DMS79 treated with DMSO at 0.1 percent for 48 hours (cell line): ENCODE data around the gene NRXN2.

Source experiments
- DNase-seq: peaks from one replicate; lab custom pipeline; 2025; lab: John Stamatoyannopoulos, UW

Gene NRXN2

DNA sequence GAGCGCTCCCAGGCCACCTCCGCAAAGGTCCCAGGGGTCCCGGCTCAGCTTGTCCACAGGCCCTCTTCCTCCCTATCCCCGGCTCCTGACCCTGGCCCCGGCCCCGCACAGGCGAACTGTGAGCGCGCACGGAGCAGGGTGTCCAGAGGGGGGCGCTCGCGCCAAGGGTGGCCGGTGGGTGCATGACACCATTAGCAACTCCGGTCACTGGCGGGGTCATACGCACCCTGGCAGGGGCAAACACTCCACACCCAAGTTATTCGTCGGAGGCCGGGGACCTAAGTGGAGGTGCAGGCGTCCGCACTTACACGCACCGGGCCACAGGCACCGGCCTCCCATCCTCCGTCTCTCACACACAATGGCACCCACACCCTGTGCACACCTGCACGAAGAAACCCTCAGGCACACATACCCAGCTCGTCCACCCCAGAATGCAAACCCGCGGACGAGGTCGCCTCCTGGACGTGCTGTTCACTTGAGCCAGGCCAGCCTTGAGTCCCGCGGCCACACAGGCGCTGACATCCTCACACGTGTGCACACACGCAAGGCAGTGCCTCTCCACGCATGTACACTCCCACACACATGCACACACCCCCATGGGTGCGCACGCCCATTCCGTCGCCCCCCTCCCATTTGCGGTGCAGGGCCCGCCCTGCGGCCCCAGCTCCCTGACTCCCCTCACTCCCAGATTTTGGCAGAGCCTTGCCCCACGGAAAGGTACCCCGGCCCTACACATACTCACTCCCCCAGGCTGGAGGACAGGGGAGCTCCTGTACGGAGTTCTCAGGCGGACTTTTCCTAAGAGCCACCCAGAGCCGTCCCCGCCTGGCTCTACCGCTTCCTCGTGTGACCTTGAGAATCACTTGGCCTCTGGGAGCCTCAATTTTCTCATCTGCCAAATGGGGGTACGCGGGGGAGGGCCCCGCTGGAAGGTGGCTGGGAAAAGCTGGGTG is 20.9 kb upstream of the NRXN2 start, which contains the start of gene RASGRP2:
Gene RASGRP2 (minus strand): TSS at position 552 of the 953 bp plus-strand sequence. CDS start 1,276 bp downstream, outside the sequence.
- no peak for DNase-seq

DNA sequence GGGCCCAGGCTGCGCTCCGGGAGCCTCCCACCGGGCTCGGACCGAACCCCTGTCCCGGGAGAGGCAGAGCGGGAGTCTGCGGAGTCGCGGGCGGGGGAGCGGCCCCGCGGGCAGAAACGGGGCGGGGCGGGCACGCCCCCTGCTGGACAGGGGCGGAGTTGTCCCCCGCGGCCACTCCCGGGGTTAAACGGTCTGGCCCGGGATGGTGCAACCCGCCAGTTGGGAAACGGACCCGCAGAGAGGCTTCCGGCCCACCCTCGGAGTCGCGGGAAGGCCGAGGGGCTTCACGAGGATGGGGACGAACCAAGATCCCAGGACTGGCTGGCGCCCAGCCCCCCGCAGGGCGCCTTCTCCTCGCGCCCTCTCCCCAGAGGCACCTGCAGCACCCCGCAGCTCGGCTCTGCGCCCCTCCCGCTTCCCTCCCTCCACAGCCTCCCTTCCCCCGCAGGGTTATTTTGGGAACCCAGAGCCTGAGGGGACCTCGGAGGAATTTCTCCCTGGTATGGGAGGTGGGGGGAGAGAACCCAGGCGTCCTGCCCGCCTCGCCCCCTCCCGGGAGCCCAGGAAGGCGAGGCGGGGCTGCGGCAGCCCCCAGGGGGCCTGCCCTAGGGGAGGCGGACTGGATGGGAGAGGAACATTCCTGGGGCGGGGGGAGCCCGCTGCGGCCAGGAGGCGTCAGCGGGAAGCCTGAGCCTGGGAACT is 20.0 kb upstream of the NRXN2 start:
- no peak for DNase-seq

- DNase-seq: peak; percentile 7
Measured at GRCh38 chr11:64742087-64742888, 19.3 kb upstream of the NRXN2 start.

GRCh38 chr11:64741375-64742086 is 18.5 kb upstream of the NRXN2 start:
- no peak for DNase-seq

DNA sequence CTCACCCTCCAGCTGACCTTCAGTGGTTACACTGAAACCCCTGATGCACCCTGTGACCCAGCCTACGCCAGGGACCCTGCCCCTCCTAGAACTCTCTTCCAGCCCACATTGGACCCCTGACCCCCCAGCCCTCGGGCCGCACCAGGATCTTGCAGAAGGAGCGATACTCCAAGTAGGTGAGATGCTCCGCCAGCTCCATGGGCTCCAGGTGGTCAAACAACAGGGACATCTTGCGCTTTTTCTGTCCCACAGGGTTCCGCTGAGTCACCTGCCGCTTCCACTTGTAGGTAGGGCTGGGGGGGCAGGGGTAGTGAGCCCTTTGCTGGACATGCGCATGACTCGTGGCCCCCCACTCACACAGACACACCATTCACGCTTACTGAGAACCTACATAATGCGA is 16.9 kb upstream of the NRXN2 start:
- no peak for DNase-seq

DNA sequence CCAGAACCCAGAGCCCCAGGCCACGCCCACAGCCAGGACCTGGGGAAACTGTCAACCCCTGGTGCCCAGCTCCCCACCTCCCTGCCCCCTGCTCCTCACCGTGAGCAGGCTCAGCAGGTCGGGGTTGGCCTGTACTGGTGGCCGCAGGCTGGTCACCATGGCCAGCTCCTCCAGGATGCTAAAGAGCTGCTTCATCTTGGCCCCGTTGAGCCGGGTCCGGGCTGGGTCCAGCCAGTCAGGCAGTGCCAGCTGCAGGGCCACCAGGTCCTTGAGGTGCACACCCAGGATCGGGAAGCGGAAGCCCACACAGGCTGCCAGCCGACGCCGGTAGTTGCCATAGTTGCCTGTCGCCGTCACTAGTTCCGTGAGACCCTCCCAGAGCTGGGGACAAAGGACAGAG is 13.7 kb upstream of the NRXN2 start:
- no peak for DNase-seq

- DNase-seq: no peak
Measured at GRCh38 chr11:64735725-64736259, 12.8 kb upstream of the NRXN2 start.

DNA sequence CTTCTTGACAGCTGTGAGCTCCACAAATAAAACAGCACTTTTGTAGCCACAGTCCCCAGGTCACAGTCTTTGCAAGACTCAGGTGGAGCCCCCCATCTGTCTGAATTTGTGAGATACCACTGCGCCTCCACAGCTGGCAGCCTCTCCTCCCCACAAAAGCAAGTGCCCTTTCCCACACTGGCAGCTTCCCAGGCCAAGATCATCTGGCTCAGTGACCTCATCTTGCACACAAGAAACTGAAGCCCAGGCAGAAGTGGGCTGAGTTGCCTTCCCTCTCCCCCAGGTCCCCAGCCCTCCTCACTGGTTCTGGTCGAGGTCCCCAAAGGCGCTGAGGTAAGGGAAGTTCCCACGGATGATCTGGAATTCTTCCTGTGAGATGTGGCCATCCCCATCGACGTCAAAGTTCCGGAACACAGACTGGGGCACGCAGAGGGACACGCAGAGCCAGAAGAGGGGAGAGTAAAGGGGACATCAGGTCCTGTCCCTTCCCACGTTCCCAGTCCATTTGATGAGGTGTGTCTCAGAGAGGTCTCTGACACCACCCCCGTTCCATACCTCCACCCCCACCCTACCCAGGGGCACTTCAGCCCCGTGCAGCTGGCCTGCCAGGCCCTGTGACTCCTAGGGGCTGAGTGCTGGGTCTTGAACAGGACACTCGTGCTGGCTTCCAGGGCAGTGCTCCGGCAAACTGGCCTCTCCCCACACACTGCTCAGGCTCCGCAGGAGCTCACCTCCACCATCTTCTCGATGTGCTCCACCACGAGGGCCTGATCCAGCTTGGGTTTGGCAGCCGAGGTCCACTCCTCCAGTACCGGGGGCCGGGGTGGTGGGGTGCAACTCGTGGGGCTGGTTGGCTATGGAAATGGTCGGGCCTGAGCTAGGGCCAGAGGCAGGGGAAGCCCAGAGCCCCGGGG is 12.1 kb upstream of the NRXN2 start:
- DNase-seq: no peak

DNA sequence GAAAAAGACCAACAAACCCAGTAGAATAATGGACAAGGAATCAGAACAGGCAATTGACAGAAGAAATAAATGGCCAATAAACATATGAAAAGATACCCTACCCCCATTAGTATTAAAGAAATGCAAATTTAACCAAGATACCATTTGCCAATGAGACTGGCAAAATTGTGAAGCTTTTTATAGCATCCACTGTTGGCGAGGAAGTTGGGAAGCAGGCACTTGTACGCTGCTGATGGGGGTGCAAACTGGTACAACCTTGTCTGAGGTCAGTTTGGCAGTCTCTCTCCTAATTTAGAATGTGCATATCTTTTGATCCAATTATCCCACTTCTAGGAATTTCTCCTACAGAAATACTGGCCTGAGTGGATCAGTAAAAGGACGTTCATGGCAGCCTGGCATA is 8.6 kb upstream of the NRXN2 start:
- DNase-seq: no peak

DNA sequence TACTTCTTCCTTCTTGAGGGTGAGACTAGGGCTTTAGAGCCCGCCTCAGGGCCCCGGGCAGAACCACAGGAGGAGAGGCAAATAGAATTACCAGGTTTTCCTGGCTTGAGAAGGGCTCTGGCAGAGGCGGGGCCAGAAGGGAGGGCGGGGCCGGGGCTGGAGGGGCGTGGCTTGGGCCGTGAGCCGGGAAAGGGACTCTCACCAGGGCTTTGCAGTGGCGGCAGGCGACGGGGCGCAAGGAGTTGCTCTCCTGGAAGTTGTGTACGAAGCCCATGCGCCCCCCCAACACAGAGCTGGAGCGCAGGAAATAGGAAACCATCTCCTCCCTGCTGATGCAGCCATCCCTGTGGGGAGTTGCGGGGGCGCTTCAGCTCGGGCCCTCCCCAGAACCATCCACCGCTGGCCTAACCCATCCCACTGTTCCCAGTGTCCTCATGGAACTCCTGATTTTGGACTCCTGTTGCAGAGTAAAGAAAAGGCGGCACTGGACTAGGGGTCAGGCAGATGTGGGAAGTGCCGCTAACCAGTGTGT is 6.9 kb upstream of the NRXN2 start:
- no peak for DNase-seq

DNA sequence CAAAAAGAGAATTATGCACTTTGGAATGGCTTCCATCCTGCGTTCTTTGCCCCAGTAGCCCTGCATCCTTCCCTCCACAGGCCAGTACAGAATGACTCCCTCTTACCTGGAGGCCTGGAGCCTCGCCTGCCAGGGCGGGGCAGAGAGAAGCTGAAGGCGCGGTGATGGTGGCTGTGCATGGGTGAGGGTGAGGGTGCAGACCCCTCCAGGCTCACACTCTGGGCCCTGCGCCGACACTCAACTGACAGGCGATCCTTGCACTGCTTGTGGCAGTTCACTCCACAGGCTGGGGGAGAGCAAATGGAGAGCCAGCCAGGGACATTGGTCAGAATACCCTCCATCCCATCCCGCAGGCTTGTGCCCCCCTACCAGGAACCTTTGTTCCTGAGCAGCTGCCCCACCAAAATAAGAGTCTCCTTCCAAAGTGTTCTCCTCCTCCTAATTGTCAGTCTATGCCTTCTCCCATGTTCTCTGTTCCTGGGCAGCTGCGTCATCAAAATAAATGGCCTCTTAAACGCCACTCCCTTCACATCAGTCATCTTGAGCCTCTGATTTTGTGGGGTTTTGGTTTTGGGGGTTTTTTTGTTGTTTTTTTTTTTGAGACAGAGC is 5.9 kb upstream of the NRXN2 start:
- DNase-seq: no peak

DNA sequence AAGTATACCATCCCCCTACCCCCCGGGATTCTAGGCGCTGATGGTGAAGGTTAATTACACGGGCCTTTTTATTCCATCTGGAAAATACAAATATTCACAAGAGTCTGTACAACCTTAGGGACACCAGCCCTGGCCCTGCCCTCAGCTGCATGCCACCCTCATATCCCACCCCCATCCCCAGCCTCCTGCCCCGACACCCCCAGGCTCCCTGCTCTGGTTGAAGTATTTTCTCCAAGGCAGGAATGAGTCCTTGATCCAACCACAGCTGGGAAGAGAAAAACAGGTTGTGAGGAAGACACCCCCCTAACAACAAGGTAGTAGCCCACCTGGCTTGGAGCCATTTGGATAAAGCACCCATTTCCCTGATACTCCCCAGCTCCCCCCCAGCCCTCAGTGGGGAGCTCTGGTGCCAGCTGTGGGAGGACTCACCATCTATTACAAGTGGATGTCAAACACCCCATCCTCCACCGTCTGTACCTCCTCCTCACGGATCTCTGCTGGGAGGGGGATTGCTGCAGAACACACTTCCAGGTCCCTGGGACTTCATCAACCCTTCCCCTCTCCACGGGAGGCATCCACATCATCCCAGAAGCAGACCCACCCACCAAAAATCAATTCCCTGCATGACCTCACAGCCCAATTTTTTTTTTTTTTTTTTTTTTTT is 4.0 kb upstream of the NRXN2 start:
- DNase-seq: no peak

DNA sequence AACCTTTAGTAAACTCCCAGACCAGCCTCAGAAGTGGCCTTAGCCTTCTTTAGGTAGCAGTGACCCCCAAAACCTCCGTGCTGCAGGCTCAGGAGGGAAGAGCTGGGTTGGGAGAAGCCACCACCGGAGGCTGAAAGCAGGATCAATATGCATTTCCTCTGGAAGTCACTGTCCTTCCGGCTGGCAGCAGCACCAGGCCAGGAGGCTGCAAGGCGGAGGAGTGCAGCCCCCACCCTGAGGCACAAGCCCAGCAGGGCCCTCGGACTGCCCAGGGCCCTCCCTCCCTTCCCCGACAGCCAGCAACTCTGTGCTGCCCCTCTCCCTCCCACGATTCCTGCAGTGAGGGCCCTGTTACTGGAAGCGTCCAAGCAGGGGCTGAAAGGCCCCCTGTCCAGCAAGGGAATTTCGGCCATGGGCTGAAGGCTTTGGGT is 3.2 kb upstream of the NRXN2 start:
- DNase-seq: no peak

DNA sequence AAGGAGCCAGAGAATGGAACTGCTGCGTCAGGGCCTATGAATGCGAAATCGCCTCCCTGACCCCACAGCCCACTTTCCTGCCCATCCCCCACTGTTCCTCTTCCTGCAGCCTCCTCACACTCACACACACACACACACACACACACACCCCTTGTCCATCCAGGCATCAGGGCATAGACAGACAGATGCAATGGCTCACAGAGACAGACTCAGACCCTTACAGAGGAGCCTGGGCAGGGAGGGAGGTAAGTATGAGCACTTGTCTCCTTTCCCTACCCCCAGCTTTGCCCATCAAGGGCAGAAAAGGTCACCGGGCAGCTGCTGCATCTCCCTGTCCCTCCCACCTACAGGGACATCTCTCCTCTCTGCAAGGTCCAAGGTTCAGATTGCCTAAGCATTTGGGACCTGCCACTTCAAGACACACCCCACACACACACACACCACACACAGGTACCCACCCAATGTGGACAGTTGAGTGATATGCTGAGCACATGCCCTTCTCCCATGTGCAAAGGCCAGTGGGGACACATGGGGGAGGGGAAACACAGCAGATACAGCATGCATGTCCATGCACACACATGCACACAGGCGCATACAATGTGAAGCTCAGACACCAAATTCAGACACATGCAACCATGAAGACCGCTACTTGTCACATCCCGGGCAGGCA is 2.0 kb upstream of the NRXN2 start:
- no peak for DNase-seq

GRCh38 chr11:64723907-64724862 is 1.2 kb upstream of the NRXN2 start:
- no peak for DNase-seq

GRCh38 chr11:64722141-64723065 is 594 bp downstream of the NRXN2 start:
- DNase-seq: no peak
